GM21786 (cell line): ENCODE measurements around the gene LRP2BP.
A peak's percentile ranks its signal among the peaks of the same experiment; 100 is the strongest.

Experiments
- ATAC-seq: cut with Tn5 transposase; IDR thresholded peaks from one replicate; pipeline ENCODE4 v1.9.1; 2021; ENCODE audit not compliant: unreplicated experiment

The LRP2BP gene

GRCh38 chr4:185395956-185396723 lies 416 bp upstream of the LRP2BP start:
- peak; percentile 67 for ATAC-seq

GRCh38 chr4:185394568-185395237 lies 1.0 kb downstream of the LRP2BP start:
- ATAC-seq: no peak

- no peak for ATAC-seq
Observed at GRCh38 chr4:185392156-185392555, 3.6 kb downstream of the LRP2BP start.

GRCh38 chr4:185390941-185391340 lies 4.8 kb downstream of the LRP2BP start:
- ATAC-seq: no peak

GRCh38 chr4:185387957-185388356 lies 7.8 kb downstream of the LRP2BP start:
- ATAC-seq: no peak

- no peak for ATAC-seq
Observed at GRCh38 chr4:185384930-185385331, 10.8 kb downstream of the LRP2BP start.

GRCh38 chr4:185384061-185384460 lies 11.7 kb downstream of the LRP2BP start:
- no peak for ATAC-seq

GRCh38 chr4:185383451-185383850 lies 12.3 kb downstream of the LRP2BP start:
- ATAC-seq: no peak

- no peak for ATAC-seq
Observed at GRCh38 chr4:185382754-185383153, 13.0 kb downstream of the LRP2BP start.

- no peak for ATAC-seq
Observed at GRCh38 chr4:185381288-185382196, 14.2 kb downstream of the LRP2BP start.

GRCh38 chr4:185380320-185380719 lies 15.4 kb downstream of the LRP2BP start:
- no peak for ATAC-seq

- no peak for ATAC-seq
Observed at GRCh38 chr4:185379326-185380295, 16.1 kb downstream of the LRP2BP start.

GRCh38 chr4:185378264-185378663 lies 17.5 kb downstream of the LRP2BP start:
- ATAC-seq: no peak

GRCh38 chr4:185374573-185374972 lies 21.2 kb downstream of the LRP2BP start:
- ATAC-seq: no peak

GRCh38 chr4:185374027-185374426 lies 21.7 kb downstream of the LRP2BP start:
- ATAC-seq: no peak

GRCh38 chr4:185371702-185372101 lies 24.0 kb downstream of the LRP2BP start:
- no peak for ATAC-seq

GRCh38 chr4:185370268-185370949 lies 25.3 kb downstream of the LRP2BP start:
- no peak for ATAC-seq

- ATAC-seq: no peak
Observed at GRCh38 chr4:185369731-185370130, 26.0 kb downstream of the LRP2BP start.

- no peak for ATAC-seq
Observed at GRCh38 chr4:185364886-185365285, 30.8 kb downstream of the LRP2BP start.

GRCh38 chr4:185363251-185363650 lies 32.5 kb downstream of the LRP2BP start:
- ATAC-seq: no peak
